PC-3 (cell line): ENCODE data around the gene PPFIA1. TPM values are rescaled to one million over a fixed set of nuclear protein-coding genes. Genes with fewer than 3 reads are reported as not detected.

ENCODE experiments used
- ATAC-seq: fragments of 200-7000 bp; cut with Tn5 transposase; 2 replicates; pipeline ENCODE4 v1.9.1; 2020; ENCODE audit warnings: mild to moderate bottlenecking, moderate library complexity
- BruUV-seq: library from RNA; stranded (reverse); fragments of 400-500 nt; replicated peaks from 2 replicates; lab custom pipeline; 2021; lab: Mats Ljungman, UMichigan
- CTCF ChIA-PET: fragments of 300-600 bp; sonication (Branson Sonifier 250); formaldehyde crosslinking; loops from one replicate; lab custom pipeline; 2022; ENCODE audit warnings: antibody characterized with exemption; lab: Charles Lee
- POLR2A ChIA-PET: fragments of 300-600 bp; sonication (Branson Sonifier 250); formaldehyde crosslinking; loops from one replicate; lab custom pipeline; 2022; ENCODE audit warnings: antibody characterized with exemption; ENCODE audit not compliant: unreplicated experiment; lab: Charles Lee
- DNase-seq: peaks from one replicate; pipeline ENCODE4 v3.0.0-alpha.2; 2015
- H2AFZ ChIP-seq: fragments of 300-600 bp; sonication (generic); 2 replicates; pipeline ENCODE4 v1.6.0; 2016; ENCODE audit warnings: antibody characterized with exemption, low read length
- H3F3A ChIP-seq: fragments of 300-600 bp; sonication (generic); one replicate; pipeline ENCODE4 v1.6.0; 2017; ENCODE audit warnings: antibody characterized with exemption, low read length, control low read depth, mild to moderate bottlenecking; ENCODE audit not compliant: unreplicated experiment
- H3K27ac ChIP-seq: fragments of 300-600 bp; sonication (generic); 2 replicates; pipeline ENCODE4 v1.5.1; 2016; ENCODE audit warnings: mild to moderate bottlenecking, low read length
- H3K27me3 ChIP-seq: fragments of 300-600 bp; sonication (generic); 2 replicates; pipeline ENCODE4 v1.6.1; 2016; ENCODE audit warnings: low read length, mixed read lengths
- H3K36me3 ChIP-seq: fragments of 300-600 bp; sonication (generic); 2 replicates; pipeline ENCODE4 v1.6.1; 2016; ENCODE audit warnings: low read depth, mixed run types, low read length, mixed read lengths
- H3K4me1 ChIP-seq: fragments of 300-600 bp; sonication (generic); 2 replicates; pipeline ENCODE4 v1.5.1; 2016; ENCODE audit warnings: low read length; ENCODE audit not compliant: insufficient read depth
- H3K4me2 ChIP-seq: fragments of 300-600 bp; sonication (generic); 2 replicates; pipeline ENCODE4 v1.6.0; 2016; ENCODE audit warnings: low read length
- H3K4me3 ChIP-seq: fragments of 300-600 bp; sonication (generic); 2 replicates; pipeline ENCODE4 v1.5.1; 2016; ENCODE audit warnings: mild to moderate bottlenecking, low read length, mixed read lengths
- H3K79me2 ChIP-seq: fragments of 300-600 bp; sonication (generic); 2 replicates; pipeline ENCODE4 v1.6.1; 2017; ENCODE audit warnings: low read length, mixed read lengths
- H3K9ac ChIP-seq: fragments of 300-600 bp; sonication (generic); 2 replicates; pipeline ENCODE4 v1.6.0; 2016; ENCODE audit warnings: mild to moderate bottlenecking, low read length
- H3K9me2 ChIP-seq: fragments of 300-600 bp; sonication (generic); replicated peaks from 2 replicates; pipeline ENCODE4 v1.6.1; 2016; ENCODE audit warnings: mixed run types, low read length, mixed read lengths
- H3K9me3 ChIP-seq: fragments of 300-600 bp; sonication (generic); 2 replicates; pipeline ENCODE4 v1.6.1; 2016; ENCODE audit warnings: low read length, mixed read lengths
- H4K20me1 ChIP-seq: fragments of 300-600 bp; sonication (generic); 2 replicates; pipeline ENCODE4 v1.6.1; 2016; ENCODE audit warnings: low read length, mixed read lengths
- EZH2 ChIP-seq: fragments of 300-600 bp; sonication (generic); IDR thresholded peaks from one replicate; pipeline ENCODE4 v1.6.1; 2017; ENCODE audit warnings: antibody characterized with exemption, mild to moderate bottlenecking, low read length; ENCODE audit not compliant: unreplicated experiment
- EZH2phosphoT487 ChIP-seq: fragments of 300-600 bp; sonication (generic); IDR thresholded peaks from 2 replicates; pipeline ENCODE4 v1.6.1; 2018; ENCODE audit warnings: mild to moderate bottlenecking, antibody characterized with exemption, low read length, borderline replicate concordance
- intact Hi-C: fragments of 100-400 bp; cut with micrococcal nuclease; formaldehyde crosslinking; loops from 2 replicates; pipeline ENCODE4 v1.9.0; 2023
- total RNA-seq: library from RNA; depleted of rRNA; stranded (reverse); fragments of >200 nt; gene quantifications from 2 replicates; pipeline ENCODE4 v1.2.3, GENCODE V29; 2014
- TF ChIP-seq, protein P1 (sequence below): fragments of 300-600 bp; sonication (generic); conservative IDR thresholded peaks from 2 replicates; pipeline ENCODE4 v1.5.1; 2017; ENCODE audit warnings: antibody characterized with exemption, low read depth, mild to moderate bottlenecking, low read length

PPFIA1 gene
- total RNA-seq, 1 experiment from 2014 or later: 57.5 TPM

DNA sequence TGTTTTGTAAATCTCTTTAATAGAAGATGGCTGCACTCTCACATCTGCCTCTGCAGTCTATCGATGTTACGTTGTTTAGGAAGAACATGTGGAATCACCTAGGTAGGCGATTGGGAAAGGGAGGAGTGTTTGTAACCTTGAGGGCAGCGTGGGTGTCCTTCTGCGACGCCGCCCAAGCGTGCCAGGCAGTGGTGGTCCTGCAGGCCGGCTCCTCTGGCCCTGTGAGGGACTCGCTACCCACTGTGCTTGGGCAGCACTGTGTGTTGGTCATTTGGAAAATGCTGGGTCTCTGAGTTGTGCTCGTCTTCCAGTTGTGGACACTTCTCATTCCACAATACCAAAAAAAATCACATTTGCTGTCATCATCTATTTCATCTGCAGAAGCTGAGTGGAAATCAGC lies 156.9 kb downstream of the PPFIA1 start:
- no peak for ATAC-seq
- no peak for TF ChIP-seq EZH2phosphoT487
- TF ChIP-seq, protein P1, sequence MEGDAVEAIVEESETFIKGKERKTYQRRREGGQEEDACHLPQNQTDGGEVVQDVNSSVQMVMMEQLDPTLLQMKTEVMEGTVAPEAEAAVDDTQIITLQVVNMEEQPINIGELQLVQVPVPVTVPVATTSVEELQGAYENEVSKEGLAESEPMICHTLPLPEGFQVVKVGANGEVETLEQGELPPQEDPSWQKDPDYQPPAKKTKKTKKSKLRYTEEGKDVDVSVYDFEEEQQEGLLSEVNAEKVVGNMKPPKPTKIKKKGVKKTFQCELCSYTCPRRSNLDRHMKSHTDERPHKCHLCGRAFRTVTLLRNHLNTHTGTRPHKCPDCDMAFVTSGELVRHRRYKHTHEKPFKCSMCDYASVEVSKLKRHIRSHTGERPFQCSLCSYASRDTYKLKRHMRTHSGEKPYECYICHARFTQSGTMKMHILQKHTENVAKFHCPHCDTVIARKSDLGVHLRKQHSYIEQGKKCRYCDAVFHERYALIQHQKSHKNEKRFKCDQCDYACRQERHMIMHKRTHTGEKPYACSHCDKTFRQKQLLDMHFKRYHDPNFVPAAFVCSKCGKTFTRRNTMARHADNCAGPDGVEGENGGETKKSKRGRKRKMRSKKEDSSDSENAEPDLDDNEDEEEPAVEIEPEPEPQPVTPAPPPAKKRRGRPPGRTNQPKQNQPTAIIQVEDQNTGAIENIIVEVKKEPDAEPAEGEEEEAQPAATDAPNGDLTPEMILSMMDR: no peak

DNA sequence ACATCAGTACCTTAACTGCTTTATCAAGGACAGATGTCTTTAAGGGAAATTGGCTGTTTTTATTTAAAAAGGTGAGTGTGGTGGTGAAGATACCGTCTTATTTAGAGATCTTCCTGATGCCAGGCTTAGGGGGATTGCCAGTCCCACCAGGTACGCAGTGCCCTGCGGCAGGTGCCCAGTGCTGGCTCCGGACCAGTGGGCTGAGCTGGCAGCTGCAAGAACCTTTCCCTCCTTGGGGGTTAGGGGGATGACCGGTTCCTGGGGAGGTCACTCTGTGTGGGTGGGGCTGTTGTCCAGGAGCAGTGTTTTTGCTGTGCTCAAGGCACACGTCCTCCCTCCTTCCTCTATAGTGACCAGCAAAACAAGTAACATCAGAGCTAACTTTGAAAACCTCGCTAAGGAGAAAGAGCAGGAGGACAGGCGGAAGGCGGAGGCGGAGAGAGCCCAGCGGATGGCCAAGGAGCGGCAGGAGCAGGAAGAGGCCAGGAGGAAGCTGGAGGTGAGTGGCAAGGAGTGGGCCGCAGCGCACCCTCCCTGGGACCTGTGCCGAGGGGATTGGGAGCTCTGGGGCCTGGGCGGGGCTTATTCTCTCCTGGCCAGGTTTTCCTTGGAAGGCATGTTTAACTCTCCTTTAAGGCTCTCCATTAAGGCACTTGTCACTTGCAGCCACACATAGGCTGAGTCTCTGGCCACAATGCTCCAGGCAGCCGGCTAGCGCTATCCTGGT lies 158.4 kb downstream of the PPFIA1 start:
- H3K27me3 ChIP-seq: no peaks in the 10 kb centered on the region
- H3K4me1 ChIP-seq: peaks cover 2% of the 10 kb centered on the region; the same call in 1 of the 2 replicates
- no peaks in the 10 kb centered on the region for H3K9me2 ChIP-seq
- H3K4me2 ChIP-seq: no peak overlapping the region
- intact Hi-C loops: no loop called here
- no peaks in the 10 kb centered on the region for H3F3A ChIP-seq
- H3K9me3 ChIP-seq: no peaks in the 10 kb centered on the region
- CTCF ChIA-PET: no interaction called here
- H3K9ac ChIP-seq: no peak overlapping the region
- H2AFZ ChIP-seq: no peak overlapping the region
- no peak for DNase-seq
- no peak overlapping the region for H3K4me3 ChIP-seq
- POLR2A ChIA-PET: no interaction called here
- BruUV-seq: no TSS peak
- H3K79me2 ChIP-seq: no peaks in the 10 kb centered on the region
- peaks cover 78% of the 10 kb centered on the region for H3K36me3 ChIP-seq
- H3K27ac ChIP-seq: no peak overlapping the region
- peaks cover 9% of the 10 kb centered on the region; the same call in 1 of the 2 replicates for H4K20me1 ChIP-seq
- ATAC-seq: no peak
- TF ChIP-seq, protein P1: no peak
- TF ChIP-seq EZH2phosphoT487 (no peak), EZH2 (no peak)

More for the DNA sequence above, 156.9 kb downstream of the PPFIA1 start:
- Histone ChIP-seq H3K9me2 (no peaks in the 10 kb centered on the region), H4K20me1 (peaks cover 13% of the 10 kb centered on the region; the same call in 1 of the 2 replicates), H2AFZ (no peak overlapping the region), H3K4me3 (no peak overlapping the region), H3K27ac (no peak overlapping the region), H3K79me2 (no peaks in the 10 kb centered on the region), H3K9me3 (no peaks in the 10 kb centered on the region), H3K4me1 (peaks cover 4% of the 10 kb centered on the region; the same call in 1 of the 2 replicates), H3K36me3 (peaks cover 75% of the 10 kb centered on the region), H3K9ac (no peak overlapping the region), H3K27me3 (no peaks in the 10 kb centered on the region), H3F3A (no peaks in the 10 kb centered on the region), H3K4me2 (no peak overlapping the region)
- CTCF ChIA-PET: no interaction called here
- intact Hi-C loops: no loop called here
- no peak for DNase-seq
- no TSS peak for BruUV-seq
- POLR2A ChIA-PET: no interaction called here

DNA sequence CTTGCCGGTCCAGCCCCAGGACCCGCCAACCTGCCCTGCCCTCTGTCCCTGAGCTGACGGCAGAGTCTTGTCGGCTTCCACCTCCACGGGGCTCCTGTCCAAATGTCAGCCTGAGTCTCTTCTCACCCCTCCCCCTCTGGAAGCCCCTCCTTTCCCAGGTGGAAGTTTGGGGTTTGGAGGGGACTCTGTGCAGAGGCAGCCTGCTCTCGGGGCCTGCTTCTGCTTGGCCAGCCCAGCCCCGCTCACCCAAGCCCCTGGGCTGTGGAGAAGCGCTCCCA lies 158.9 kb downstream of the PPFIA1 start:
- no peak for DNase-seq
- H2AFZ ChIP-seq: no peak overlapping the region
- H3F3A ChIP-seq: no peaks in the 10 kb centered on the region
- no peak overlapping the region for H3K4me3 ChIP-seq
- H3K9me3 ChIP-seq: no peaks in the 10 kb centered on the region
- POLR2A ChIA-PET: no interaction called here
- peaks cover 79% of the 10 kb centered on the region for H3K36me3 ChIP-seq
- ATAC-seq: no peak
- TF ChIP-seq, protein P1: no peak
- TF ChIP-seq EZH2 (no peak), EZH2phosphoT487 (no peak)
- intact Hi-C loops: no loop called here
- BruUV-seq: no TSS peak
- H3K9ac ChIP-seq: no peak overlapping the region
- no peaks in the 10 kb centered on the region for H3K27me3 ChIP-seq
- H3K4me2 ChIP-seq: no peak overlapping the region
- H4K20me1 ChIP-seq: peaks cover 9% of the 10 kb centered on the region; the same call in 1 of the 2 replicates
- no peaks in the 10 kb centered on the region for H3K9me2 ChIP-seq
- H3K4me1 ChIP-seq: no peaks in the 10 kb centered on the region
- CTCF ChIA-PET: no interaction called here
- H3K79me2 ChIP-seq: no peaks in the 10 kb centered on the region
- no peak overlapping the region for H3K27ac ChIP-seq
